ENCODE measurements around the gene LIAS. TPM values are rescaled to one million over a fixed set of nuclear protein-coding genes. Genes with fewer than 3 reads are reported as not detected.
A peak's percentile ranks its signal among the peaks of the same experiment; 100 is the strongest.

Gene LIAS
- total RNA-seq, 1 experiment from 2014 or later: 23.1 TPM

DNA sequence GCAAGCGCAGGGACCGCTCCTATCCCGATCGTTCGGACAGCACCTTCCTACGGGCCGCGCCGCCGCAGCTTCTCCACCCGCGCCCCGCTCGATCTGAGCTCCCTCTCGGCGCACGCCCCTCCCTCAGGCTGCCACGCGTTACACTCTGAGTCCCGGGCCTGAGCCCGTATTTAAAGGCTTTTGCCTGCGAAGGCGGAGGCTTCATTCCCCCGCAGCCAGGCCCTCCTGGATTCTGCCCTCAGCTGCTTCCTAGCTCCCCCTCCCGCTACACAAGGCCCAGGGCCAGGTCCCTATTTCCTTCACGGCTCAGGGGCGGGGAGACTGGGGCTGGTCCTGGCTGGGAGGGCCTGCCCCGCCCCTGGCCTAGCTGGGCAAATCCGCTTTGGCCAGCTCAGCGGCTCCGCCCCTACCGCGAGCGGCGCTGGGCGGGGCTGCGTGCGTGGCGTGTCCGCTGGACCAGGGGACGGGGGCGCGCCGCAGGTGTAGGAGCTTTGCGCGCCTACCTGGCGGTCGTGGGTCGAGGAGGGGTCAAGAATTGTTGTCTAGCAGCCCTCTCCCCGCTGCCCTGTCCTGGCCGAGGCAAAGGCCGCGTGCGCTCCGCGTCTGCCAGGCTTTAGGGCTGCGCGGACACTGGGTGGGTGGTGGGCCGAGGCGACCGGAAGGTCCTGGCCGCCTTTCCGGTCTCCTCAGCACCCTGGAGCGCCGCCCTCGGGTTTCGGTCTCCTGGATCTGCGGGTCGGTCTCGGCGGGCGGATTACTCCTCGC, 68.6 kb downstream of the LIAS start, which contains the start of gene UGDH (continued):
- TF ChIP-seq ZNF138 (CRISPR knock-in tag; conservative IDR thresholded peaks at IDR 0.05): no peak
- TF ChIP-seq, protein P1, sequence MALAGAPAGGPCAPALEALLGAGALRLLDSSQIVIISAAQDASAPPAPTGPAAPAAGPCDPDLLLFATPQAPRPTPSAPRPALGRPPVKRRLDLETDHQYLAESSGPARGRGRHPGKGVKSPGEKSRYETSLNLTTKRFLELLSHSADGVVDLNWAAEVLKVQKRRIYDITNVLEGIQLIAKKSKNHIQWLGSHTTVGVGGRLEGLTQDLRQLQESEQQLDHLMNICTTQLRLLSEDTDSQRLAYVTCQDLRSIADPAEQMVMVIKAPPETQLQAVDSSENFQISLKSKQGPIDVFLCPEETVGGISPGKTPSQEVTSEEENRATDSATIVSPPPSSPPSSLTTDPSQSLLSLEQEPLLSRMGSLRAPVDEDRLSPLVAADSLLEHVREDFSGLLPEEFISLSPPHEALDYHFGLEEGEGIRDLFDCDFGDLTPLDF (CRISPR knock-in tag; IDR thresholded peaks at IDR 0.05): no peak
- TF ChIP-seq JUN (CRISPR knock-in tag; IDR thresholded peaks at IDR 0.05): peak; percentile 78
- TF ChIP-seq ETV6 (CRISPR knock-in tag; IDR thresholded peaks at IDR 0.05): peak; percentile 87; the same call in 1 of the 2 replicates
- TF ChIP-seq, protein P2, sequence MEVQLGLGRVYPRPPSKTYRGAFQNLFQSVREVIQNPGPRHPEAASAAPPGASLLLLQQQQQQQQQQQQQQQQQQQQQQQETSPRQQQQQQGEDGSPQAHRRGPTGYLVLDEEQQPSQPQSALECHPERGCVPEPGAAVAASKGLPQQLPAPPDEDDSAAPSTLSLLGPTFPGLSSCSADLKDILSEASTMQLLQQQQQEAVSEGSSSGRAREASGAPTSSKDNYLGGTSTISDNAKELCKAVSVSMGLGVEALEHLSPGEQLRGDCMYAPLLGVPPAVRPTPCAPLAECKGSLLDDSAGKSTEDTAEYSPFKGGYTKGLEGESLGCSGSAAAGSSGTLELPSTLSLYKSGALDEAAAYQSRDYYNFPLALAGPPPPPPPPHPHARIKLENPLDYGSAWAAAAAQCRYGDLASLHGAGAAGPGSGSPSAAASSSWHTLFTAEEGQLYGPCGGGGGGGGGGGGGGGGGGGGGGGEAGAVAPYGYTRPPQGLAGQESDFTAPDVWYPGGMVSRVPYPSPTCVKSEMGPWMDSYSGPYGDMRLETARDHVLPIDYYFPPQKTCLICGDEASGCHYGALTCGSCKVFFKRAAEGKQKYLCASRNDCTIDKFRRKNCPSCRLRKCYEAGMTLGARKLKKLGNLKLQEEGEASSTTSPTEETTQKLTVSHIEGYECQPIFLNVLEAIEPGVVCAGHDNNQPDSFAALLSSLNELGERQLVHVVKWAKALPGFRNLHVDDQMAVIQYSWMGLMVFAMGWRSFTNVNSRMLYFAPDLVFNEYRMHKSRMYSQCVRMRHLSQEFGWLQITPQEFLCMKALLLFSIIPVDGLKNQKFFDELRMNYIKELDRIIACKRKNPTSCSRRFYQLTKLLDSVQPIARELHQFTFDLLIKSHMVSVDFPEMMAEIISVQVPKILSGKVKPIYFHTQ (CRISPR knock-in tag; IDR thresholded peaks at IDR 0.05): no peak
- TF ChIP-seq SMAD3 (CRISPR knock-in tag; IDR thresholded peaks at IDR 0.05; ENCODE audit: borderline replicate concordance): peak; percentile 75; the same call in 1 of the 2 replicates
- TF ChIP-seq, protein P3, sequence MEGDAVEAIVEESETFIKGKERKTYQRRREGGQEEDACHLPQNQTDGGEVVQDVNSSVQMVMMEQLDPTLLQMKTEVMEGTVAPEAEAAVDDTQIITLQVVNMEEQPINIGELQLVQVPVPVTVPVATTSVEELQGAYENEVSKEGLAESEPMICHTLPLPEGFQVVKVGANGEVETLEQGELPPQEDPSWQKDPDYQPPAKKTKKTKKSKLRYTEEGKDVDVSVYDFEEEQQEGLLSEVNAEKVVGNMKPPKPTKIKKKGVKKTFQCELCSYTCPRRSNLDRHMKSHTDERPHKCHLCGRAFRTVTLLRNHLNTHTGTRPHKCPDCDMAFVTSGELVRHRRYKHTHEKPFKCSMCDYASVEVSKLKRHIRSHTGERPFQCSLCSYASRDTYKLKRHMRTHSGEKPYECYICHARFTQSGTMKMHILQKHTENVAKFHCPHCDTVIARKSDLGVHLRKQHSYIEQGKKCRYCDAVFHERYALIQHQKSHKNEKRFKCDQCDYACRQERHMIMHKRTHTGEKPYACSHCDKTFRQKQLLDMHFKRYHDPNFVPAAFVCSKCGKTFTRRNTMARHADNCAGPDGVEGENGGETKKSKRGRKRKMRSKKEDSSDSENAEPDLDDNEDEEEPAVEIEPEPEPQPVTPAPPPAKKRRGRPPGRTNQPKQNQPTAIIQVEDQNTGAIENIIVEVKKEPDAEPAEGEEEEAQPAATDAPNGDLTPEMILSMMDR (IDR thresholded peaks at IDR 0.05): no peak
- TF ChIP-seq ZNF219 (CRISPR knock-in tag; IDR thresholded peaks at IDR 0.05; ENCODE audit: borderline replicate concordance): 0 out of 2 replicates have a peak, but pooled peaks have one; percentile 46
- TF ChIP-seq IRF2 (CRISPR knock-in tag; IDR thresholded peaks at IDR 0.05; ENCODE audit: borderline replicate concordance, low read depth): no peak
- no peak for TF ChIP-seq TP53 (CRISPR knock-in tag; IDR thresholded peaks at IDR 0.05)
- TF ChIP-seq, protein P4, sequence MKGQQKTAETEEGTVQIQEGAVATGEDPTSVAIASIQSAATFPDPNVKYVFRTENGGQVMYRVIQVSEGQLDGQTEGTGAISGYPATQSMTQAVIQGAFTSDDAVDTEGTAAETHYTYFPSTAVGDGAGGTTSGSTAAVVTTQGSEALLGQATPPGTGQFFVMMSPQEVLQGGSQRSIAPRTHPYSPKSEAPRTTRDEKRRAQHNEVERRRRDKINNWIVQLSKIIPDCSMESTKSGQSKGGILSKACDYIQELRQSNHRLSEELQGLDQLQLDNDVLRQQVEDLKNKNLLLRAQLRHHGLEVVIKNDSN (CRISPR knock-in tag; IDR thresholded peaks at IDR 0.05): peak; percentile 68
- 0 out of 2 replicates have a peak, but pooled peaks have one; percentile 45 for TF ChIP-seq SMAD4 (CRISPR knock-in tag; IDR thresholded peaks at IDR 0.05)

GRCh38 chr4:39528061-39528465, 69.2 kb downstream of the LIAS start:
- Mint-ChIP-seq H3K4me3 (peak overlapping the region; percentile 99), H3K27me3 (ENCODE audit: low read depth) (peaks cover 9% of the 10 kb centered on the region), H3K9me3 (peaks cover 31% of the 10 kb centered on the region), H3K4me1 (peaks cover 22% of the 10 kb centered on the region), H3K27ac (peak overlapping the region; percentile 99), H3K36me3 (peaks cover 47% of the 10 kb centered on the region)
- ATAC-seq (peak; percentile 9; the same call in 1 of the 2 replicates), DNase-seq (ENCODE audit: low spot score) (no peak)
- ChIA-PET CTCF (interaction anchor here (1.0 to 1.1 kb wide), 2 partner anchors 111 to 170 kb away, joined by 5 to 6 read pairs; partner anchors contain the start of genes SMIM14 and UBE2K), POLR2A (interaction anchor here (0.7 to 1.3 kb wide), 4 partner anchors 70 to 170 kb away, joined by 3 to 43 read pairs (median 8); partner anchors contain the start of genes LIAS, RPL9, SMIM14 and UBE2K)
- TF ChIP-seq IRF2 (CRISPR knock-in tag; IDR thresholded peaks at IDR 0.05; ENCODE audit: borderline replicate concordance, low read depth): no peak
- TF ChIP-seq ATF3 (CRISPR knock-in tag; conservative IDR thresholded peaks at IDR 0.05): no peak
- 0 out of 2 replicates have a peak, but pooled peaks have one; percentile 5 for TF ChIP-seq E2F5 (CRISPR knock-in tag; IDR thresholded peaks at IDR 0.05)
- TF ChIP-seq, protein P3 (IDR thresholded peaks at IDR 0.05): no peak
- TF ChIP-seq CREM (CRISPR knock-in tag; IDR thresholded peaks at IDR 0.05): 0 out of 2 replicates have a peak, but pooled peaks have one; percentile 24
- TF ChIP-seq CBFB (CRISPR knock-in tag; IDR thresholded peaks at IDR 0.05; ENCODE audit: low read depth): no peak
- peak; percentile 18; the same call in 1 of the 2 replicates for TF ChIP-seq PRDM15 (CRISPR knock-in tag; IDR thresholded peaks at IDR 0.05)
- TF ChIP-seq JUN (CRISPR knock-in tag; IDR thresholded peaks at IDR 0.05): no peak
- TF ChIP-seq MYBL2 (CRISPR knock-in tag; IDR thresholded peaks at IDR 0.05): no peak
- no peak for TF ChIP-seq NFE2L1 (CRISPR knock-in tag; IDR thresholded peaks at IDR 0.05)
- TF ChIP-seq ETV6 (CRISPR knock-in tag; IDR thresholded peaks at IDR 0.05): peak; percentile 20; the same call in 1 of the 2 replicates
